ENCODE data around the gene LRIF1.
A peak's percentile ranks its signal among the peaks of the same experiment; 100 is the strongest.

LRIF1 gene

DNA sequence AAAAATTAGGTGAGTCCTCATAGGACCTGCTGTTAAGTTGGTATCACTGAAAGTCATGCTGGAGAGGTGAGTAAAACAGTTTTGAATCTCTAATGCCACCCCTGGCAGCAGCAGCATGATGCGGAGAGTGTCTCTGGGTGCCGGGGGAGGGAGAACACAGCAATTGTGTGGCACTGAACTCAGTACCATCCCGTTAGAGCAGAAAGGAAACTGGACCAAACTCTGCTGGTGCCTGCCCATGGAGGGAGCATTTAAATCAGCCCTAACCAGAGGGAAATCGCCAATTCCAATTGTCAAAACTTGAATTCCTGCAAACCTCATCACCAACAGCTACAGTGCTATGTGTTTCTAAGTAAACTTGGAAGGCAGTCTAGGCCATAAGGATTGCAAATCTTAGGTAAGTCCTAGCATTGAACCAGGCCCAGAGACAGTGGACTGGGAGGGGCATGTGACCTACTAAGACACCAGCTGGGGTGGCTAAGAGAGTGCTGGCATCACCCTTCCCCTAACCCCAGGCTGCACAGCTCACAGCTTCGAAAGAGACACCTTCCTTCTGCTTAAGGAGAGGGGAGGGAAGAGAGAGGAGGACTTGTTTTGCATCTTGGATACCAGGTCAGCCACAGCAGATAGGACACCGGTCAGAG lies 60.8 kb downstream of the LRIF1 start:
- DNase-seq, result no peak
- in situ Hi-C loops (cut with MboI; ENCODE audit: low pct_unique_long_range_greater_than_20kb, low sequenced_read_pairs), result no loop called here

DNA sequence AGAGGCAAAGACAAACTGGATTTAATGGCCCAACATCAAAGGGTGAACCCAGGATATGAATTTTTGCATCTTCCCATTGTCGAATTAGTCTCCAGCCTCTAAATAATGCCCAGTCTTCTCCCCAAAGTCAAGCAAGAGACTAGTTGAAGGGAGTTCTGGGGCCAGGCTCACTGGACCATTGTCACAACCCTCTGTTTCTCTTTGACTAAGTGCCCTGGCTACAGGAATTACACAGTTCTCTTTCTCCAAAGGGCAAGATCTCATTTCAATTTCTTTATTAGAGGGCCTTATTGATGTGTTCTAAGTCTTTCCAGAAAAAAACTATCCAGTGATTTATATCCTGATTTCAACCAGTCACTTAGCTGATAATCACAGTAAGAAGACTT lies 64.3 kb downstream of the LRIF1 start:
- no peak for DNase-seq
- in situ Hi-C loops (cut with MboI; ENCODE audit: low pct_unique_long_range_greater_than_20kb, low sequenced_read_pairs), result no loop called here

DNA sequence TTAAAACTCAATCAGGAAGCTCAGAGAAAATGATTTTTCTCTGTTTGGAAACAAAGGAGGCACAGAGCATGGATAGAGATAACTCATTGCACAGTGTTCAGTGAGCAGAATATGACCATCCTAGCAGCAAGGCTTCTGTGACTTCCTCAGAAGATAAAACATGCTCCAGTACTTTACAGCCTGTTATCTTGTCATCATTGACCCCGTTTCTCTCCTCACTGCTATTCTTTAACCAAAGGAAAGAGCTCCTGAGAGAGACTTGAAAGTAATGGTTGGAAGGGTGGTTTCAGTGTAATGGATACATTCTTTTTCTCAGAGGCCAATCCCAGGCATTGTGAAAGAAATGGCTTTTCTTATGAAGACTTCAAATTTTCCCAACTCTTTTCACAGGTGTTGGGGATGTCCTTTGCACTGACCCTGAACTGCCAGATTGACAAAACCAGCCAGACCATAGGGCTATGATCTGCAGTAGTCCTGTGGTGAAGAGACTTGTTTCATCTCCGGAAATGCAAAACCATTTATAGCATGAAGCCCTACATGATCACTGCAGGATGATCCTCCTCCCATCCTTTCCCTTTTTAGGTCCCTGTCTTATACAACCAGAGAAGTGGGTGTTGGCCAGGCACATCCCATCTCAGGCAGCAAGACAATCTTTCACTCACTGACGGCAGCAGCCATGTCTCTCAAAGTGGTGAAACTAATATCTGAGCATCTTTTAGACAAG lies 64.8 kb downstream of the LRIF1 start:
- in situ Hi-C loops (cut with MboI; ENCODE audit: low pct_unique_long_range_greater_than_20kb, low sequenced_read_pairs), result no loop called here

DNA sequence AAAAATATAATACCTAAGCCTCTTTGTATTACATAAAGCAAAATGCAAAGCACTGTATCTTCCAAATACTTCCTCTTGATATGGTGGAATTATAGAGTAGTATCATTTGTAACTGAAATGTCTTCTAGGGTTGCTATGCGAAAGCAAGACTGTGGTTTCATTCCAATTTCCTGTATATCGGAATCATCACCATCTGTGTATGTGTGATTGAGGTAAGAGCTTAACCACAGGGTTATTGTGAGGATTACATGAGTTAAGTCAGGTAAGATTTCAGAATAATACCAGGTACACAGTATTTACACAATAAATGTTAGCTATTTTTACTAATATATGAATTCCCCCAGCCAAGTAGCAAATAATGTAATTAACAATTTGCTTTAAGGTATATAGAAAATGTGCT lies 66.0 kb downstream of the LRIF1 start:
- DNase-seq, result peak; percentile 23
- in situ Hi-C loops (cut with MboI; ENCODE audit: low pct_unique_long_range_greater_than_20kb, low sequenced_read_pairs), result no loop called here

More for the DNA sequence above, 64.8 kb downstream of the LRIF1 start:
- no peak for DNase-seq

Data from KBM-7 (cell line).